Fibroblast of pulmonary artery (primary cell): ENCODE data around the gene FBXO47.
A peak's percentile ranks its signal among the peaks of the same experiment; 100 is the strongest.

Source experiments
- DNase-seq: peaks from one replicate; pipeline ENCODE4 v3.0.0-alpha.2; 2010; ENCODE audit warnings: low read depth
- H3K4me3 ChIP-seq: replicated peaks from 2 replicates; pipeline ENCODE4 v1.5.1; 2011; ENCODE audit warnings: low read depth, mild to moderate bottlenecking, control low read depth, low read length, moderate library complexity
- TF ChIP-seq, protein P1 (sequence below): IDR thresholded peaks from 2 replicates; pipeline ENCODE4 v1.5.1; 2011; ENCODE audit warnings: mild to moderate bottlenecking, control low read depth, low read length, inconsistent platforms; ENCODE audit errors: missing control alignments

FBXO47 gene

DNA sequence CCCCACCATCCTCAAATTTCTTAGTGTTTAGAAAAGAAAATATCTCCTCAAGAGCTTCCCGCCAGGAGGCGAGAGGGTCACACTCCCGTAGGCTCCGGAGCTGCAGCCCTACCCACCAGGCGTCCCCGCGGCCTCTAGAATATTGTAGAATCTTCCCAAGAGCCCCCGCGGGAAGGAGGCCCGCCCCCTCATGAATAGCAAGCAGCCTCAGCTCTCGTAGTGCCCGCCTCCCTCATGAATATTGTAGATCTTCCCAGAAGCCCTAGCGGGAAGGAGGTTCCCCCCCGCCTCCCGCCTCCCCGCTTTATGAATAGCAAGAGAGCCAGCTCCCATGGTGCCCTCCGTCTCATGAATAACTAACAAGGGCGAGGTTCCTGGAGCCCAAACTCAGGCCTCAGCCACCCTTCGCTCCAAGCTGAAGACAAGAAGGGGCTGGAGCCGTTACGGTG, at the start of gene FBXO47:
FBXO47 (minus strand) TSS at position 114 of the 449 bp plus-strand sequence. CDS start 4,378 bp downstream, outside the sequence.
- DNase-seq, result peak; percentile 86
- H3K4me3 ChIP-seq, result peak within 1 kb of the TSS; percentile 39
- TF ChIP-seq, protein P1, sequence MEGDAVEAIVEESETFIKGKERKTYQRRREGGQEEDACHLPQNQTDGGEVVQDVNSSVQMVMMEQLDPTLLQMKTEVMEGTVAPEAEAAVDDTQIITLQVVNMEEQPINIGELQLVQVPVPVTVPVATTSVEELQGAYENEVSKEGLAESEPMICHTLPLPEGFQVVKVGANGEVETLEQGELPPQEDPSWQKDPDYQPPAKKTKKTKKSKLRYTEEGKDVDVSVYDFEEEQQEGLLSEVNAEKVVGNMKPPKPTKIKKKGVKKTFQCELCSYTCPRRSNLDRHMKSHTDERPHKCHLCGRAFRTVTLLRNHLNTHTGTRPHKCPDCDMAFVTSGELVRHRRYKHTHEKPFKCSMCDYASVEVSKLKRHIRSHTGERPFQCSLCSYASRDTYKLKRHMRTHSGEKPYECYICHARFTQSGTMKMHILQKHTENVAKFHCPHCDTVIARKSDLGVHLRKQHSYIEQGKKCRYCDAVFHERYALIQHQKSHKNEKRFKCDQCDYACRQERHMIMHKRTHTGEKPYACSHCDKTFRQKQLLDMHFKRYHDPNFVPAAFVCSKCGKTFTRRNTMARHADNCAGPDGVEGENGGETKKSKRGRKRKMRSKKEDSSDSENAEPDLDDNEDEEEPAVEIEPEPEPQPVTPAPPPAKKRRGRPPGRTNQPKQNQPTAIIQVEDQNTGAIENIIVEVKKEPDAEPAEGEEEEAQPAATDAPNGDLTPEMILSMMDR, result no peak

DNA sequence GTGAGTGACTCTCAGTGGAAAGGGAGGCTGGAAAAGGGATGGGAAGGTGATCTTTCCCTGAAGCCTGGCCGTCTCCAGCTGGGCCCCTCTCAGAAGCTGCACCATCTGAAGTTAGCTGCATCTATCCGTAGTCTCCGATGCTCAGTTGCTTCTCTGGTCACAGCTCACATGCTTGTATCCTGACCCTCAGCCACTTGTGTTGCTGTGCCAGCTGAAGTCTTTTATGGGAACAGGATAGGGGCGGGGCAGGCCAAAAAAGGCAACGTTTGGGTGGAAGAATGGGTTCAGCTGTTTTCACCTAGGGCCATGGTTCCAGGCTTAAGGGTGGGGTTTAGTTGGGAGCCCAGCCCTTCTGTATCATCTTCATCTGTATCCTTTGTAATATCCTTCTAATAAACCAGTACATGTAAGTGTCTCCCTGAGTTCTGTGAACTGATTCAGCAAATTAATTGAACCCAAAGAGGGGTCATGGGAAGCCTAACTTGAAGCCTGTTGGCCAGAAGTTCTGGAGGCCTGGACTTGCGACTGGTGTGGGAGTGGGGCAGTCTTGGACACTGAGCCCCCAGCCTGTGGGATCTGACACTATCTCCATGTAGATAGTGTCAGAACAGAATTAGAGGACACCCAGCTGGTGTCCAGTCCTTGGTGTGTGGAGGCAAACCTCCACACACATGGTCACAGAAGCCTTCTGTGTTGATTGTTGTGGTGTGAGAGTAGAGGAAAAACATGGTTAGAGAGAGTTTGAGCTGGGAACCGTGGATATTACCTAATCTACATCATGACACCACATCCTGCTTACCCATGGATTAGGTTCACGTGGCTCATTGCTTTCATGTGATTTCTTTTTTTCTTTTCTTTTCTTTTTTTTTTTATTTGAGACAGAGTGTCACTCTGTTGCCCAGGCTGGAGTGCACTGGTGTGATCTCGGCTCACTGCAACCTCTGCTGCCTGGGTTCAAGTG, 49.3 kb upstream of the FBXO47 start:
- peak; percentile 66 for DNase-seq
- TF ChIP-seq, protein P1, result no peak
- H3K4me3 ChIP-seq, result no peak overlapping the region

DNA sequence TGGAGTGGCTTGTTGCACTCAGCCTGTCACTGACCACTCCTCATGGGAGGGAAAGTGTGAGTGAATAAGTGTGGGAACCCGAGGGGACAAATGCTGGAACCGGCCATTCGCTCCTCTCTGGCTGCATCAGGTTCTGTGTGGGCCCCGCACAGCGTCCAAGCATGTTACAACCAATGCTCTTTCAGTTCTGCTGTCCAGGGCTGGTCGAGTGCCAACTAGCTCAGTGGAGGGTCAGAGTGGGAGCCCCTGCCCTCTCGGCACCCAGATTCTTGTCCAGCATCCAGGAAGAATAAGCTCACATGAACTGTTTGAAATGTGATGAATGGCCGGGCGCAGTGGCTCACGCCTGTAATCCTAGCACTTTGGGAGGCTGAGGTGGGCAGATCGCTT, 48.3 kb upstream of the FBXO47 start:
- no peak for DNase-seq
- TF ChIP-seq, protein P1, result no peak
- H3K4me3 ChIP-seq, result no peak overlapping the region

- no peak overlapping the region for H3K4me3 ChIP-seq
- TF ChIP-seq, protein P1, result no peak
- DNase-seq, result peak; percentile 46
Measured at GRCh38 chr17:39014795-39015545, 47.8 kb upstream of the FBXO47 start.

- no peak overlapping the region for H3K4me3 ChIP-seq
- DNase-seq, result peak; percentile 80
- TF ChIP-seq, protein P1, result no peak
Measured at GRCh38 chr17:39014044-39014794, 47.0 kb upstream of the FBXO47 start.

- TF ChIP-seq, protein P1, result no peak
- no peak overlapping the region for H3K4me3 ChIP-seq
- no peak for DNase-seq
Measured at GRCh38 chr17:39012725-39013124, 45.5 kb upstream of the FBXO47 start.
